H9 (cell line): ENCODE results near the gene ITGB3. TPM values are rescaled to one million over a fixed set of nuclear protein-coding genes. Genes with fewer than 3 reads are reported as not detected.

Experiments used
- DNase-seq: peaks from one replicate; pipeline ENCODE4 v3.0.0-alpha.2; 2017
- H2AFZ ChIP-seq: one replicate; pipeline ENCODE4 v1.6.1; 2013; ENCODE audit warnings: mild to moderate bottlenecking, low read length, control low read depth, moderate library complexity
- H2AK5ac ChIP-seq: 2 replicates; pipeline ENCODE4 v1.6.1; 2013; ENCODE audit warnings: low read length, control low read depth, mixed read lengths; ENCODE audit not compliant: insufficient read length
- H2BK120ac ChIP-seq: one replicate; pipeline ENCODE4 v1.6.1; 2013; ENCODE audit warnings: low read depth, mild to moderate bottlenecking, low read length, control low read depth, inconsistent platforms; ENCODE audit not compliant: poor library complexity, severe bottlenecking
- H2BK12ac ChIP-seq: 2 replicates; pipeline ENCODE4 v1.6.1; 2013; ENCODE audit warnings: low read length, control low read depth, mixed read lengths, low read depth; ENCODE audit not compliant: insufficient read length
- H2BK15ac ChIP-seq: 2 replicates; pipeline ENCODE4 v1.6.1; 2013; ENCODE audit warnings: low read depth, low read length, control low read depth
- H2BK20ac ChIP-seq: one replicate; pipeline ENCODE4 v1.6.1; 2013; ENCODE audit warnings: low read depth, mild to moderate bottlenecking, low read length, control low read depth, inconsistent platforms; ENCODE audit not compliant: poor library complexity, severe bottlenecking
- H2BK5ac ChIP-seq: 2 replicates; pipeline ENCODE4 v1.6.1; 2013; ENCODE audit warnings: low read length, control low read depth, mixed read lengths; ENCODE audit not compliant: insufficient read length
- H3K14ac ChIP-seq: 2 replicates; pipeline ENCODE4 v1.6.1; 2013; ENCODE audit warnings: low read length, control low read depth; ENCODE audit not compliant: insufficient read depth
- H3K18ac ChIP-seq: 2 replicates; pipeline ENCODE4 v1.6.1; 2013; ENCODE audit warnings: low read depth, mild to moderate bottlenecking, mixed read lengths, low read length, control low read depth; ENCODE audit not compliant: insufficient read length
- H3K23ac ChIP-seq: 2 replicates; pipeline ENCODE4 v1.6.1; 2013; ENCODE audit warnings: low read length, control low read depth, mixed read lengths, low read depth; ENCODE audit not compliant: insufficient read length
- H3K23me2 ChIP-seq: 2 replicates; pipeline ENCODE4 v1.6.1; 2013; ENCODE audit warnings: low read depth, mild to moderate bottlenecking, mixed read lengths, low read length, control low read depth; ENCODE audit not compliant: insufficient read length, poor library complexity, severe bottlenecking
- H3K27ac ChIP-seq: 2 replicates; pipeline ENCODE4 v1.5.1; 2013; ENCODE audit warnings: low read length, control low read depth, mixed read lengths, low read depth; ENCODE audit not compliant: insufficient read length
- H3K27me3 ChIP-seq: 2 replicates; pipeline ENCODE4 v1.6.1; 2013; ENCODE audit warnings: low read length, control low read depth, inconsistent platforms; ENCODE audit not compliant: insufficient read depth
- H3K4ac ChIP-seq: 2 replicates; pipeline ENCODE4 v1.6.1; 2013; ENCODE audit warnings: low read depth, mild to moderate bottlenecking, control low read depth, inconsistent platforms, low read length, moderate library complexity
- H3K4me1 ChIP-seq: 2 replicates; pipeline ENCODE4 v1.6.1; 2013; ENCODE audit warnings: low read length, control low read depth, inconsistent platforms; ENCODE audit not compliant: insufficient read depth
- H3K4me2 ChIP-seq: 2 replicates; pipeline ENCODE4 v1.6.1; 2013; ENCODE audit warnings: low read length, control low read depth, mixed read lengths; ENCODE audit not compliant: insufficient read length, insufficient read depth
- H3K56ac ChIP-seq: 2 replicates; pipeline ENCODE4 v1.6.1; 2013; ENCODE audit warnings: low read depth, mild to moderate bottlenecking, mixed read lengths, low read length, control low read depth; ENCODE audit not compliant: insufficient read length
- H3K79me1 ChIP-seq: 2 replicates; pipeline ENCODE4 v1.6.1; 2013; ENCODE audit warnings: low read depth, mild to moderate bottlenecking, moderate library complexity, low read length, control low read depth, inconsistent platforms; ENCODE audit not compliant: insufficient read depth, poor library complexity, severe bottlenecking
- H3K79me2 ChIP-seq: 2 replicates; pipeline ENCODE4 v1.6.1; 2013; ENCODE audit warnings: low read length, control low read depth, inconsistent platforms; ENCODE audit not compliant: insufficient read depth
- H3K9ac ChIP-seq: 2 replicates; pipeline ENCODE4 v1.6.1; 2013; ENCODE audit warnings: low read length, control low read depth, mixed read lengths; ENCODE audit not compliant: insufficient read length; ENCODE audit errors: extremely low read depth
- H3K9me3 ChIP-seq: one replicate; pipeline ENCODE4 v1.6.1; 2013; ENCODE audit warnings: low read depth, low read length, inconsistent platforms; ENCODE audit not compliant: control insufficient read depth
- H3T11ph ChIP-seq: one replicate; pipeline ENCODE4 v1.6.1; 2013; ENCODE audit warnings: mild to moderate bottlenecking, low read length, control low read depth, inconsistent platforms
- H4K20me1 ChIP-seq: one replicate; pipeline ENCODE4 v1.6.1; 2013; ENCODE audit not compliant: control insufficient read depth, insufficient read length, insufficient read depth
- H4K5ac ChIP-seq: 2 replicates; pipeline ENCODE4 v1.6.1; 2013; ENCODE audit warnings: low read depth, mild to moderate bottlenecking, mixed read lengths, low read length, control low read depth; ENCODE audit not compliant: insufficient read length
- H4K8ac ChIP-seq: replicated peaks from 2 replicates; pipeline ENCODE4 v1.6.1; 2013; ENCODE audit warnings: low read length, control low read depth, mixed read lengths, low read depth; ENCODE audit not compliant: insufficient read length
- H4K91ac ChIP-seq: 2 replicates; pipeline ENCODE4 v1.6.1; 2013; ENCODE audit warnings: low read depth, mild to moderate bottlenecking, moderate library complexity, mixed read lengths, low read length, control low read depth; ENCODE audit not compliant: insufficient read length
- H3K27ac Mint-ChIP-seq, 3 experiments: 2 replicates in 2 of 3; 3 replicates in 1 of 3; pipeline ENCODE4 v1.8.0; 2020 to 2021; ENCODE audit warnings: mixed read lengths in 3 of 3, mild to moderate bottlenecking in 1 of 3, moderate library complexity in 1 of 3
- H3K27me3 Mint-ChIP-seq: 2 replicates; pipeline ENCODE4 v1.8.0; 2021; ENCODE audit warnings: low read depth, mild to moderate bottlenecking, moderate library complexity, mixed read lengths
- H3K36me3 Mint-ChIP-seq, 3 experiments: 2 replicates in 2 of 3; 3 replicates in 1 of 3; pipeline ENCODE4 v1.8.0; 2020 to 2021; ENCODE audit warnings: low read depth in 3 of 3, mixed read lengths in 3 of 3; ENCODE audit not compliant: insufficient read depth in 1 of 3
- H3K4me1 Mint-ChIP-seq, 2 experiments: 2 replicates each; pipeline ENCODE4 v1.8.0; 2020; ENCODE audit warnings: mixed read lengths in 2 of 2
- H3K4me3 Mint-ChIP-seq, 2 experiments: 2 replicates in 1 of 2; 3 replicates in 1 of 2; pipeline ENCODE4 v1.8.0; 2020 to 2021; ENCODE audit warnings: mild to moderate bottlenecking in 2 of 2, mixed read lengths in 2 of 2, moderate library complexity in 1 of 2
- H3K9me3 Mint-ChIP-seq, 2 experiments: 2 replicates in 1 of 2; 3 replicates in 1 of 2; pipeline ENCODE4 v1.8.0; 2020; ENCODE audit warnings: mild to moderate bottlenecking in 2 of 2, mixed read lengths in 2 of 2, moderate library complexity in 1 of 2
- WGBS: extraction: QIAGEN DNeasy Blood & Tissue Kit; methylation state at CpG from one replicate; pipeline ENCODE4 v1.1.7; 2013; ENCODE audit warnings: missing lambda C conversion rate, low lambda C conversion rate, mixed read lengths; ENCODE audit not compliant: insufficient read length; ENCODE audit errors: extremely low coverage; 5-methylcytosine and 5-hydroxymethylcytosine counted together
- total RNA-seq: library from RNA; stranded (reverse); gene quantifications from 2 replicates; pipeline ENCODE4 v1.2.1, GENCODE V29; 2021
- TF ChIP-seq, protein P1 (sequence below): fragments of 200-600 bp; sonication (generic); conservative IDR thresholded peaks from 3 replicates; pipeline ENCODE4 v1.8.0; 2021; ENCODE audit warnings: antibody characterized with exemption, mild to moderate bottlenecking

ITGB3 gene
- total RNA-seq, 1 experiment from 2014 or later, result not detected

DNA sequence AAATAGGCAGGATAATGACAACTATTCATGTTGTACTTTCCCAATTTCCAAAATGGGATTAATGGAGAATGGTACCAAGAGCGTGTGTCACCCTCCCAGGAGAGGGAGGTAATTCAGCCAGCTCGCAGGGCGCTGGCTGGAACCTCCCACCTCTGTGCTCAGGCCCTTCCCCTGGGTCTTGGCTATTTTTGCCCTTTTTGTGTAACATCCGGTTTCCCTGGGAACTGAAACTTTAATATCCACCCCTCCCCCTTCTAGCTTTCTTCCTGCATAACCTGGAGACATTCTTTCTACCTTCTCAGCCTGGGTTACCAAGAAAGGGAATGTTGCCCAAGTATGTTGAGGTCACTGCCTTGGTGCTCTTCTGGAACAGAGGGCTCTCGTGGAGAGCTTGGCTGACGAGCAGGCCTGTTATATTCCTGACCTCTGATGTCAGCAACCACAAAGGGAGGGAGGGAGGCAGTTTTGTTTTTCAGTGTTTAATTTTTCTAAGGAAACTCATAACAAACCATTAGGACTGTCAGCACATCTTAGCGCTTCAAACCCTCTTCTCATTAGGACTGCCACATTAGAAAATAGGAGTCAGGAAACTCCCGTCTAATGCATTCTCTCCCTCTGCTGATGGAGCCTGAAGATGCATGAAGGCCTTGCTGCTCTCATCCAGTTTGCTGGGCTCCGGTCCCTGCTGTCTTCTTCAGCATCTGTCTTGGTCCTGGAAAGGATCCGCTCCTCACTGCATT lies 25.6 kb downstream of the ITGB3 start:
- H2AK5ac ChIP-seq, result no peak overlapping the region
- H2BK20ac ChIP-seq, result no peak overlapping the region
- no peak overlapping the region for H3K4ac ChIP-seq
- Mint-ChIP-seq H3K4me1 (peaks cover 43 to 47% of the 10 kb centered on the region in 2 experiments), H3K27me3 (peaks cover 5% of the 10 kb centered on the region), H3K4me3 (no peak overlapping the region), H3K27ac (peak overlapping the region in 1 of 3 experiments; percentile 76; a peak in 2 of 7 replicates), H3K9me3 (no peaks in the 10 kb centered on the region), H3K36me3 (no peaks in the 10 kb centered on the region)
- H3K27ac ChIP-seq, result no peak overlapping the region
- 0 out of 2 replicates have a peak, but pooled peaks cover 1% of the 10 kb centered on the region for H3K27me3 ChIP-seq
- WGBS, result no CpG with 5 or more reads among the region's 10 CpGs
- no peak overlapping the region for H2BK15ac ChIP-seq
- TF ChIP-seq, protein P1, sequence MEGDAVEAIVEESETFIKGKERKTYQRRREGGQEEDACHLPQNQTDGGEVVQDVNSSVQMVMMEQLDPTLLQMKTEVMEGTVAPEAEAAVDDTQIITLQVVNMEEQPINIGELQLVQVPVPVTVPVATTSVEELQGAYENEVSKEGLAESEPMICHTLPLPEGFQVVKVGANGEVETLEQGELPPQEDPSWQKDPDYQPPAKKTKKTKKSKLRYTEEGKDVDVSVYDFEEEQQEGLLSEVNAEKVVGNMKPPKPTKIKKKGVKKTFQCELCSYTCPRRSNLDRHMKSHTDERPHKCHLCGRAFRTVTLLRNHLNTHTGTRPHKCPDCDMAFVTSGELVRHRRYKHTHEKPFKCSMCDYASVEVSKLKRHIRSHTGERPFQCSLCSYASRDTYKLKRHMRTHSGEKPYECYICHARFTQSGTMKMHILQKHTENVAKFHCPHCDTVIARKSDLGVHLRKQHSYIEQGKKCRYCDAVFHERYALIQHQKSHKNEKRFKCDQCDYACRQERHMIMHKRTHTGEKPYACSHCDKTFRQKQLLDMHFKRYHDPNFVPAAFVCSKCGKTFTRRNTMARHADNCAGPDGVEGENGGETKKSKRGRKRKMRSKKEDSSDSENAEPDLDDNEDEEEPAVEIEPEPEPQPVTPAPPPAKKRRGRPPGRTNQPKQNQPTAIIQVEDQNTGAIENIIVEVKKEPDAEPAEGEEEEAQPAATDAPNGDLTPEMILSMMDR, result no peak
- no peaks in the 10 kb centered on the region for H4K20me1 ChIP-seq
- H3K79me1 ChIP-seq, result no peaks in the 10 kb centered on the region
- no peaks in the 10 kb centered on the region for H3K9me3 ChIP-seq
- H3K23me2 ChIP-seq, result no peaks in the 10 kb centered on the region
- no peak overlapping the region for H2BK5ac ChIP-seq
- H3K56ac ChIP-seq, result no peak overlapping the region
- no peak overlapping the region for H3K9ac ChIP-seq
- H4K91ac ChIP-seq, result no peak overlapping the region
- H3K4me1 ChIP-seq, result peaks cover 21% of the 10 kb centered on the region
- H3K4me2 ChIP-seq, result no peak overlapping the region
- H2BK12ac ChIP-seq, result no peak overlapping the region
- no peak overlapping the region for H4K5ac ChIP-seq
- no peaks in the 10 kb centered on the region for H3K79me2 ChIP-seq
- no peak overlapping the region for H3K14ac ChIP-seq
- H2BK120ac ChIP-seq, result no peak overlapping the region
- DNase-seq, result no peak
- no peak overlapping the region for H3T11ph ChIP-seq
- no peak overlapping the region for H3K18ac ChIP-seq
- no peak overlapping the region for H2AFZ ChIP-seq
- H4K8ac ChIP-seq, result no peak overlapping the region
- H3K23ac ChIP-seq, result no peak overlapping the region
